ENCODE results near the gene TBX6. TPM values are rescaled to one million over a fixed set of nuclear protein-coding genes. Genes with fewer than 3 reads are reported as not detected.

TBX6 gene
- total RNA-seq, 1 experiment from 2014 or later, result 1.4 TPM

GRCh38 chr16:30063893-30064728 is 27.6 kb downstream of the TBX6 start:
- peak overlapping the region; percentile 95 for H3K4me2 ChIP-seq (ENCODE audit: low read length)
- H3K4me1 ChIP-seq (ENCODE audit: control insufficient read depth in 1 of 2, insufficient read depth in 2 of 2, low read length in 2 of 2), result peaks cover 25 to 47% of the 10 kb centered on the region in 2 experiments
- ChIA-PET POLR2A (interaction anchor here (0.6 to 1.6 kb wide), 3 partner anchors 11 to 1751 kb away, joined by 7 to 13 read pairs (median 9); a partner anchor contains a TSS), RAD21 (ENCODE audit: low non-redundant PET in 1 of 2, low total read pairs in 2 of 2, uncharacterized antibody in 2 of 2, unreplicated experiment in 2 of 2) (no interaction called here), CTCF (interaction anchor here (0.6 kb wide), 1 partner anchor 9 kb away, joined by 3 read pairs; no protein-coding TSS in a partner anchor)
- ATAC-seq (peak; percentile 43), DNase-seq (ENCODE audit: low read depth, low spot score) (no peak)
- peaks cover 44% of the 10 kb centered on the region for H3K79me2 ChIP-seq (ENCODE audit: insufficient read depth, low read length)
- intact Hi-C loops (cut with micrococcal nuclease), result no loop called here
- H3K9me3 ChIP-seq (ENCODE audit: control insufficient read depth in 1 of 2, insufficient read depth in 1 of 2, low read depth in 1 of 2, low read length in 2 of 2), result no peaks in the 10 kb centered on the region
- H3K9ac ChIP-seq (ENCODE audit: low read length), result peak overlapping the region; percentile 99
- no peaks in the 10 kb centered on the region for H3K27me3 ChIP-seq (ENCODE audit: insufficient read depth, low read length)
- peak overlapping the region; percentile 100 for H3K27ac ChIP-seq (ENCODE audit: low read depth, low read length)
- peaks cover 8% of the 10 kb centered on the region; the same call in 1 of the 2 replicates for H4K20me1 ChIP-seq (ENCODE audit: insufficient read depth)
- peaks cover 13 to 32% of the 10 kb centered on the region in 2 experiments for H3K36me3 ChIP-seq (ENCODE audit: control insufficient read depth in 1 of 2, insufficient read depth in 2 of 2, low read length in 2 of 2)
- peak; percentile 19 for TF ChIP-seq YY1 (IDR thresholded peaks at IDR 0.05; ENCODE audit: extremely low read depth, insufficient replicate concordance, low read depth, low read length)
- peak; percentile 71 for TF ChIP-seq TCF7L2 (IDR thresholded peaks at IDR 0.05; ENCODE audit: borderline replicate concordance, extremely low read depth, insufficient read depth, insufficient read length)
- peak; percentile 71 for TF ChIP-seq POLR2AphosphoS5 (IDR thresholded peaks at IDR 0.05; ENCODE audit: low read depth, low read length)
- TF ChIP-seq EZH2phosphoT487 (IDR thresholded peaks at IDR 0.05; ENCODE audit: borderline replicate concordance), result no peak
- TF ChIP-seq CTCF (IDR thresholded peaks at IDR 0.05 in 2 of 3, conservative IDR thresholded peaks at IDR 0.05 in 1 of 3; ENCODE audit: borderline replicate concordance in 1 of 3, insufficient read depth in 1 of 3, low read depth in 2 of 3, low read length in 2 of 3), result peak in 2 of 3 experiments; percentile 17 to 33; a peak in 2 of 6 replicates
- no peak for TF ChIP-seq CEBPB (IDR thresholded peaks at IDR 0.05; ENCODE audit: low read depth)
- BruUV-seq (replicated peaks), result no TSS peak
- no peaks in the 10 kb centered on the region for H3K9me2 ChIP-seq (ENCODE audit: insufficient read depth)
- H3K4me3 ChIP-seq (replicated peaks in 1 of 2; ENCODE audit: low read depth in 1 of 2, low read length in 2 of 2), result peak overlapping the region; percentile 98
- no peak overlapping the region for H2AFZ ChIP-seq (ENCODE audit: low read depth, low read length, poor library complexity, severe bottlenecking)

Measured in HCT116 (cell line).